Osteoblast (primary cell): ENCODE results near the gene DTL. TPM values are rescaled to one million over a fixed set of nuclear protein-coding genes. Genes with fewer than 3 reads are reported as not detected.

ENCODE experiments used
- DNase-seq: peaks from one replicate; pipeline ENCODE4 v3.0.0; 2011; ENCODE audit warnings: low spot score, mixed read lengths; ENCODE audit not compliant: insufficient read length; ENCODE audit errors: missing footprints
- H2AFZ ChIP-seq: 2 replicates; pipeline ENCODE4 v1.6.0; 2011; ENCODE audit warnings: mild to moderate bottlenecking, low read length
- H3K27ac ChIP-seq: 2 replicates; pipeline ENCODE4 v1.5.1; 2011; ENCODE audit warnings: mild to moderate bottlenecking, low read depth, low read length, moderate library complexity
- H3K27me3 ChIP-seq: 2 replicates; pipeline ENCODE4 v1.6.0; 2012; ENCODE audit warnings: mild to moderate bottlenecking, control low read depth, inconsistent platforms, low read length, moderate library complexity; ENCODE audit not compliant: insufficient read depth
- H3K36me3 ChIP-seq: 2 replicates; pipeline ENCODE4 v1.5.1; 2011; ENCODE audit warnings: mild to moderate bottlenecking, low read length, control low read depth, moderate library complexity; ENCODE audit not compliant: insufficient read depth
- H3K4me1 ChIP-seq: 2 replicates; pipeline ENCODE4 v1.5.1; 2011; ENCODE audit warnings: mild to moderate bottlenecking, low read length, control low read depth, moderate library complexity; ENCODE audit not compliant: insufficient read depth
- H3K4me2 ChIP-seq: 2 replicates; pipeline ENCODE4 v1.6.0; 2011; ENCODE audit warnings: mild to moderate bottlenecking, low read length; ENCODE audit not compliant: insufficient read depth
- H3K4me3 ChIP-seq: fragments of 200-600 bp; sonication (generic); 3 replicates; pipeline ENCODE4 v1.5.1; 2012; ENCODE audit warnings: mild to moderate bottlenecking, low read length, inconsistent platforms; ENCODE audit not compliant: insufficient read depth
- H3K79me2 ChIP-seq: 2 replicates; pipeline ENCODE4 v1.6.0; 2012; ENCODE audit warnings: mild to moderate bottlenecking, low read length, control low read depth, inconsistent platforms; ENCODE audit not compliant: insufficient read depth
- H3K9me3 ChIP-seq: 2 replicates; pipeline ENCODE4 v1.5.1; 2011; ENCODE audit warnings: low read depth, low read length, control low read depth
- H4K20me1 ChIP-seq: 2 replicates; pipeline ENCODE4 v1.6.0; 2012; ENCODE audit warnings: mild to moderate bottlenecking, low read length, control low read depth; ENCODE audit not compliant: insufficient read depth
- CTCF ChIP-seq: IDR thresholded peaks from 2 replicates; pipeline ENCODE4 v1.5.1; 2011; ENCODE audit warnings: mild to moderate bottlenecking, low read depth, low read length, moderate library complexity; ENCODE audit errors: extremely low read depth
- total RNA-seq: library from RNA; depleted of rRNA; stranded (reverse); fragments of >200 nt; gene quantifications from 2 replicates; pipeline ENCODE4 v1.2.3, GENCODE V29; 2012

DTL gene
- total RNA-seq, 1 donor: 2.9 TPM

- no peaks in the 10 kb centered on the region for H3K36me3 ChIP-seq
- H3K9me3 ChIP-seq: no peaks in the 10 kb centered on the region
- no peak overlapping the region for H2AFZ ChIP-seq
- no peaks in the 10 kb centered on the region for H3K27me3 ChIP-seq
- H3K4me2 ChIP-seq: no peak overlapping the region
- H3K79me2 ChIP-seq: no peaks in the 10 kb centered on the region
- no peak overlapping the region for H3K4me3 ChIP-seq
- H4K20me1 ChIP-seq: no peaks in the 10 kb centered on the region
- no peak for DNase-seq
- TF ChIP-seq CTCF: no peak
- no peak overlapping the region for H3K27ac ChIP-seq
- H3K4me1 ChIP-seq: no peaks in the 10 kb centered on the region
Observed at GRCh38 chr1:212111536-212111935, 76.0 kb downstream of the DTL start.

- Histone ChIP-seq H3K27me3 (no peaks in the 10 kb centered on the region), H3K4me3 (no peak overlapping the region), H3K79me2 (no peaks in the 10 kb centered on the region), H4K20me1 (no peaks in the 10 kb centered on the region), H2AFZ (no peak overlapping the region), H3K36me3 (no peaks in the 10 kb centered on the region), H3K4me2 (no peak overlapping the region), H3K9me3 (no peaks in the 10 kb centered on the region), H3K4me1 (peaks cover 3% of the 10 kb centered on the region), H3K27ac (no peak overlapping the region)
- no peak for TF ChIP-seq CTCF
- DNase-seq: no peak
Observed at GRCh38 chr1:212113706-212114105, 78.2 kb downstream of the DTL start.

GRCh38 chr1:212118167-212118871 is 82.8 kb downstream of the DTL start:
- H3K4me3 ChIP-seq: no peak overlapping the region
- H3K4me1 ChIP-seq: peaks cover 3% of the 10 kb centered on the region
- no peaks in the 10 kb centered on the region for H3K36me3 ChIP-seq
- H3K4me2 ChIP-seq: no peak overlapping the region
- DNase-seq: no peak
- no peak overlapping the region for H3K27ac ChIP-seq
- H3K9me3 ChIP-seq: no peaks in the 10 kb centered on the region
- no peak overlapping the region for H2AFZ ChIP-seq
- H3K27me3 ChIP-seq: no peaks in the 10 kb centered on the region
- no peaks in the 10 kb centered on the region for H3K79me2 ChIP-seq
- TF ChIP-seq CTCF: no peak
- no peaks in the 10 kb centered on the region for H4K20me1 ChIP-seq

- Histone ChIP-seq H4K20me1 (no peaks in the 10 kb centered on the region), H3K27ac (no peak overlapping the region), H3K27me3 (no peaks in the 10 kb centered on the region), H2AFZ (no peak overlapping the region), H3K9me3 (no peaks in the 10 kb centered on the region), H3K4me2 (no peak overlapping the region), H3K79me2 (no peaks in the 10 kb centered on the region), H3K4me1 (peaks cover 3% of the 10 kb centered on the region), H3K4me3 (no peak overlapping the region), H3K36me3 (no peaks in the 10 kb centered on the region)
- TF ChIP-seq CTCF: no peak
- no peak for DNase-seq
Observed at GRCh38 chr1:212118872-212119260, 83.3 kb downstream of the DTL start.
